ENCODE results near the gene CECR2. TPM values are rescaled to one million over a fixed set of nuclear protein-coding genes. Genes with fewer than 3 reads are reported as not detected.

CECR2 gene
- total and polyA plus RNA-seq, 4 donors: 1.1 to 14.5 (median 7.7) TPM

GRCh38 chr22:17589810-17590375 lies 220.6 kb downstream of the CECR2 start:
- Histone ChIP-seq H3K9me3 (ENCODE audit: control insufficient read depth in 4 of 4, insufficient read depth in 3 of 4, low read length in 3 of 4) (no peaks in the 10 kb centered on the region), H3K9ac (ENCODE audit: insufficient read depth in 1 of 2, low read length in 2 of 2) (no peak overlapping the region), H3K27ac (ENCODE audit: low read depth in 1 of 2, low read length in 1 of 2) (no peak overlapping the region), H3K4me1 (ENCODE audit: control insufficient read depth in 5 of 5, insufficient read depth in 5 of 5, low read length in 5 of 5) (no peaks in the 10 kb centered on the region), H3K36me3 (ENCODE audit: control insufficient read depth in 4 of 4, insufficient read depth in 4 of 4, low read length in 4 of 4) (peaks cover 14 to 38% (median 21%) of the 10 kb centered on the region in 4 donors), H3K27me3 (ENCODE audit: control insufficient read depth in 3 of 3, insufficient read depth in 3 of 3, low read length in 2 of 3) (no peaks in the 10 kb centered on the region), H3K4me3 (no peak overlapping the region)
- DNase-seq: no peak
- 92% methylated on average over 10 of the region's 10 CpGs for WGBS, 2 donors
- ATAC-seq (ENCODE audit: insufficient read depth, low FRiP score): no peak
- no peak for TF ChIP-seq CTCF (IDR thresholded peaks at IDR 0.05; ENCODE audit: control extremely low read depth, extremely low read depth)

- DNase-seq: no peak
- Histone ChIP-seq H3K36me3 (ENCODE audit: control insufficient read depth in 4 of 4, insufficient read depth in 4 of 4, low read length in 4 of 4) (peaks cover 14 to 40% (median 25%) of the 10 kb centered on the region in 4 donors), H3K4me1 (ENCODE audit: control insufficient read depth in 5 of 5, insufficient read depth in 5 of 5, low read length in 5 of 5) (no peaks in the 10 kb centered on the region)
These were observed 221.3 kb downstream of the CECR2 start for GRCh38 chr22:17590586-17590985.

GRCh38 chr22:17592201-17592600 lies 222.9 kb downstream of the CECR2 start:
- H3K27me3 ChIP-seq (ENCODE audit: control insufficient read depth in 3 of 3, insufficient read depth in 3 of 3, low read length in 2 of 3): no peaks in the 10 kb centered on the region
- peaks cover 19 to 48% (median 34%) of the 10 kb centered on the region in 4 donors for H3K36me3 ChIP-seq (ENCODE audit: control insufficient read depth in 4 of 4, insufficient read depth in 4 of 4, low read length in 4 of 4)
- H3K4me3 ChIP-seq: no peak overlapping the region
- no peak for ATAC-seq (ENCODE audit: insufficient read depth, low FRiP score)
- no peak overlapping the region for H3K27ac ChIP-seq (ENCODE audit: low read depth in 1 of 2, low read length in 1 of 2)
- no peaks in the 10 kb centered on the region for H3K4me1 ChIP-seq (ENCODE audit: control insufficient read depth in 5 of 5, insufficient read depth in 5 of 5, low read length in 5 of 5)
- TF ChIP-seq CTCF (IDR thresholded peaks at IDR 0.05; ENCODE audit: control extremely low read depth, extremely low read depth): no peak
- no peak overlapping the region for H3K9ac ChIP-seq (ENCODE audit: insufficient read depth in 1 of 2, low read length in 2 of 2)
- H3K9me3 ChIP-seq (ENCODE audit: control insufficient read depth in 4 of 4, insufficient read depth in 3 of 4, low read length in 3 of 4): no peaks in the 10 kb centered on the region
- DNase-seq: no peak
- WGBS, 2 donors: 90 to 92% methylated on average over 5 of the region's 5 CpGs

More at GRCh38 chr22:17590586-17590985, 221.3 kb downstream of the CECR2 start:
- H3K27ac ChIP-seq (ENCODE audit: low read depth in 1 of 2, low read length in 1 of 2): no peak overlapping the region
- no peak overlapping the region for H3K9ac ChIP-seq (ENCODE audit: insufficient read depth in 1 of 2, low read length in 2 of 2)
- H3K4me3 ChIP-seq: no peak overlapping the region
- no peak for ATAC-seq (ENCODE audit: insufficient read depth, low FRiP score)
- WGBS, 2 donors: 88 to 91% methylated on average over 5 of the region's 5 CpGs
- H3K9me3 ChIP-seq (ENCODE audit: control insufficient read depth in 4 of 4, insufficient read depth in 3 of 4, low read length in 3 of 4): no peaks in the 10 kb centered on the region
- no peak for TF ChIP-seq CTCF (IDR thresholded peaks at IDR 0.05; ENCODE audit: control extremely low read depth, extremely low read depth)
- H3K27me3 ChIP-seq (ENCODE audit: control insufficient read depth in 3 of 3, insufficient read depth in 3 of 3, low read length in 2 of 3): no peaks in the 10 kb centered on the region

- H3K4me1 ChIP-seq (ENCODE audit: control insufficient read depth in 5 of 5, insufficient read depth in 5 of 5, low read length in 5 of 5): no peaks in the 10 kb centered on the region
These were observed 227.0 kb downstream of the CECR2 start for GRCh38 chr22:17596226-17596625.

More at GRCh38 chr22:17596226-17596625, 227.0 kb downstream of the CECR2 start:
- TF ChIP-seq CTCF (IDR thresholded peaks at IDR 0.05; ENCODE audit: control extremely low read depth, extremely low read depth): no peak
- H3K27ac ChIP-seq (ENCODE audit: low read depth in 1 of 2, low read length in 1 of 2): no peak overlapping the region
- H3K4me3 ChIP-seq: no peak overlapping the region
- 97% methylated on average over 6 of the region's 6 CpGs for whole genome bisulfite sequencing, 2 donors
- no peak for ATAC-seq (ENCODE audit: insufficient read depth, low FRiP score)
- DNase-seq: no peak
- H3K9me3 ChIP-seq (ENCODE audit: control insufficient read depth in 4 of 4, insufficient read depth in 3 of 4, low read length in 3 of 4): no peaks in the 10 kb centered on the region
- peaks cover 43 to 62% (median 52%) of the 10 kb centered on the region in 4 donors for H3K36me3 ChIP-seq (ENCODE audit: control insufficient read depth in 4 of 4, insufficient read depth in 4 of 4, low read length in 4 of 4)
- H3K27me3 ChIP-seq (ENCODE audit: control insufficient read depth in 3 of 3, insufficient read depth in 3 of 3, low read length in 2 of 3): no peaks in the 10 kb centered on the region
- H3K9ac ChIP-seq (ENCODE audit: insufficient read depth in 1 of 2, low read length in 2 of 2): no peak overlapping the region
